Prostate gland (tissue), 2 donors: ENCODE measurements around the gene ZNF711. TPM values are rescaled to one million over a fixed set of nuclear protein-coding genes. Genes with fewer than 3 reads are reported as not detected.
A peak's percentile ranks its signal among the peaks of the same experiment; 100 is the strongest.

Experiments
- DNase-seq: peaks from one replicate; pipeline ENCODE4 v3.0.0-alpha.2; 2019; ENCODE audit warnings: low spot score
- H3K27ac ChIP-seq, 2 donors: fragments of 200-600 bp; sonication (generic); 2 replicates each; pipeline ENCODE4 v1.5.1; 2017 to 2019
- H3K27me3 ChIP-seq: fragments of 200-600 bp; sonication (generic); replicated peaks from 2 replicates; pipeline ENCODE4 v1.5.1; 2019; ENCODE audit not compliant: insufficient read depth
- H3K36me3 ChIP-seq, 2 donors: fragments of 200-600 bp; sonication (generic); 1 replicate in 1 of 2; 2 replicates in 1 of 2; pipeline versions ENCODE4 v1.5.1 to v1.8.1; 2017 to 2019
- H3K4me1 ChIP-seq: fragments of 200-600 bp; sonication (generic); replicated peaks from 2 replicates; pipeline ENCODE4 v1.5.1; 2019
- H3K4me3 ChIP-seq, 2 donors: fragments of 200-600 bp; sonication (generic); 2 replicates each; pipeline ENCODE4 v1.5.1; 2017 to 2019
- H3K9me3 ChIP-seq: fragments of 200-600 bp; sonication (generic); 2 replicates; pipeline ENCODE4 v1.5.1; 2017
- CTCF ChIP-seq, 4 experiments: fragments of 200-600 bp in 2 of 4; fragments of 450-650 bp in 2 of 4; sonication (generic) in 2 of 4; IDR thresholded peaks; 1 replicate in 3 of 4; 2 replicates in 1 of 4; pipeline ENCODE4 v1.5.1; 2016 to 2019; ENCODE audit warnings: antibody characterized with exemption in 4 of 4, mild to moderate bottlenecking in 2 of 4, moderate library complexity in 2 of 4
- POLR2A ChIP-seq: fragments of 450-650 bp; IDR thresholded peaks from one replicate; pipeline ENCODE4 v1.6.1; 2016; ENCODE audit warnings: antibody characterized with exemption, mild to moderate bottlenecking
- POLR2AphosphoS5 ChIP-seq: sonication (generic); formaldehyde crosslinking; IDR thresholded peaks from one replicate; pipeline ENCODE4 v1.6.1; 2017; ENCODE audit warnings: antibody characterized with exemption
- WGBS: methylation state at CpG from one replicate; pipeline ENCODE4 v1.1.5; 2018; 5-methylcytosine and 5-hydroxymethylcytosine counted together
- intact Hi-C: fragments of 100-400 bp; cut with DNase I; formaldehyde crosslinking; loops from one replicate; pipeline ENCODE4 v1.14.2; 2022
- total RNA-seq, 2 donors: library from RNA; depleted of rRNA; stranded (reverse); fragments of >200 nt; gene quantifications; one replicate each; pipeline ENCODE4 v1.1.0, GENCODE V29; 2016

The ZNF711 gene
- total RNA-seq: 10 to 100 TPM in 1 of 2 donors, 1 to 10 TPM in 1; 2.2 to 75.2 TPM

DNA sequence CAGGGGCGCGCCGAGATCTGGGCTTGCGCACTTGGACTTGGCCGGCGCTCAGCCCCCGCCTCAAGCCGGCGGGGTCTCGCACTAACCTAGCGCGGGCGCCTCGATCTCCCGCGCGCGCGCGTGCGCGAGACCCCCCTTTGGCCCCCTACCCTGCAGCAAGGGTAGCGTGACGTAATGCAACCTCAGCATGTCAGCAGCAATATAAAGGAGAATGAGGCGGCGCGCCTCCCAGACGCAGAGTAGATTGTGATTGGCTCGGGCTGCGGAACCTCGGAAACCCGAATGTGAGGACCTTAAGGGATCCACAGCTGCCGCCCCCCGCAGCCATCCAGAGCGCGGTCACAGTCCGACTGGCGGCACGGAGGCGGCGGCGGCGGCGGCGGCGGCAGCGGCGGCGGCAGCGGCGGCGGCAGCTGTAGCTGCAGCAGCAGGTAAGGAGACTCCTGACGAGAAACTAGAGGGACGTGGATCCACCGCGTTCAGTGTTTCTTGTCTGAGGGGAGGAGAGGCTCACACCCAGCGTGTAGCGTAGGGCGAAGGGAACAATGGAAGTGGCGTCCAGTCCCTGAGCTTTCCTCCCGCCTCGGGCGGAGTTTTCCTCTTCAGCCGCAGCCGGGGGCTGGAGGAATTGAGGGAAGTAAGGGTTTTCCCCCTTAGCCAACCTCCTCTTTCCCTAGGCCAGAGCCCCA lies at the start of gene ZNF711, which contains the start of gene SATL1:
Gene ZNF711 (plus strand): TSS at position 231 of the 689 bp plus-strand sequence. CDS start 3,582 bp downstream, outside the sequence.
Gene SATL1 (minus strand): TSS at position 19 of the 689 bp plus-strand sequence. CDS start 134,811 bp downstream, outside the sequence.
- Histone ChIP-seq H3K4me3 (peak within 1 kb of the TSS; percentile 41 to 44), H3K27ac (peak within 1 kb of the TSS; percentile 41 to 57), H3K27me3 (no peaks in the 10 kb centered on the region), H3K36me3 (no peaks in the 10 kb centered on the region), H3K9me3 (no peaks in the 10 kb centered on the region), H3K4me1 (no peaks in the 10 kb centered on the region)
- intact Hi-C loops: no loop called here
- peak; percentile 39 for DNase-seq
- TF ChIP-seq POLR2A (peak; percentile 12), POLR2AphosphoS5 (no peak)
- 1% methylated on average over 40 of the region's 65 CpGs for WGBS

- Histone ChIP-seq H3K27me3 (no peaks in the 10 kb centered on the region), H3K9me3 (no peaks in the 10 kb centered on the region), H3K4me3 (no peak overlapping the region), H3K4me1 (no peaks in the 10 kb centered on the region), H3K27ac (no peak overlapping the region), H3K36me3 (no peaks in the 10 kb centered on the region)
- intact Hi-C loops: no loop called here
- WGBS: 95% methylated on average over 1 of the region's 1 CpG
- no peak for TF ChIP-seq CTCF (IDR thresholded peaks at IDR 0.05)
- TF ChIP-seq POLR2A: no peak
- no peak for TF ChIP-seq POLR2AphosphoS5
- no peak for DNase-seq
These were observed 47.5 kb upstream of the ZNF711 start for GRCh38 chrX:85196319-85196718.

DNA sequence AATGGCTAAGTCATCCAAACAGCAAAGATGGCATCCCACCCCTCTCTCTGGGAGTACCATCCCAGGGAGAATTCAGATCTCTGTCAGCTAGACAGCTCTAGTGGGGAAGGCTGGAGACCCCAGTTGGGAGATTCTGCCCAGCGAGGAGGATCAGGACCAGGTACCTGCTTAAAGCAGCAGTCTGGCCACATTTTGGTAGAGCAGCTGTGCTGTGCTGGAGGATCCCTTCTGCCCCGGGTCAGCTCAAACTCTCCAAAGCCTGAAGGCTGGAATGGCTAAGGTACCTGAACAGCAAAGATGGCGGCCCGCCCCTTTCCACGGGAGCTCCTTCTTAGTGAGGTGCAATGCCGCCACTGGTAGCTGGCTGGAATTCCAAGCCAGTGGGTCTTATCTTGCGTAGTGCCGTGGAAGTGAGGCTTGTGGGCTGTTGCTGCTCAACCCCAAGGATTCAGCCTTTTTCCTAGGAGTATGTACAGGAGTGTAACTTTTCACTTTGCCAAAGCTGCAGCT lies 40.3 kb upstream of the ZNF711 start:
- intact Hi-C loops: no loop called here
- H3K9me3 ChIP-seq: no peaks in the 10 kb centered on the region
- H3K4me1 ChIP-seq: no peaks in the 10 kb centered on the region
- no CpG with 5 or more reads among the region's 8 CpGs for WGBS
- H3K36me3 ChIP-seq: no peaks in the 10 kb centered on the region
- DNase-seq: no peak
- no peaks in the 10 kb centered on the region for H3K27me3 ChIP-seq
- TF ChIP-seq POLR2AphosphoS5 (no peak), POLR2A (no peak), CTCF (IDR thresholded peaks at IDR 0.05) (no peak)
- H3K4me3 ChIP-seq: no peak overlapping the region
- no peak overlapping the region for H3K27ac ChIP-seq

GRCh38 chrX:85213792-85214530 lies 29.8 kb upstream of the ZNF711 start:
- 89% methylated on average over 3 of the region's 3 CpGs for WGBS
- Histone ChIP-seq H3K27me3 (no peaks in the 10 kb centered on the region), H3K9me3 (no peaks in the 10 kb centered on the region), H3K36me3 (no peaks in the 10 kb centered on the region), H3K4me3 (no peak overlapping the region), H3K4me1 (no peaks in the 10 kb centered on the region), H3K27ac (no peak overlapping the region)
- intact Hi-C loops: no loop called here
- no peak for TF ChIP-seq CTCF (IDR thresholded peaks at IDR 0.05)
- no peak for DNase-seq

GRCh38 chrX:85215946-85216345 lies 27.8 kb upstream of the ZNF711 start:
- intact Hi-C loops: no loop called here
- WGBS: 77% methylated on average over 1 of the region's 1 CpG

More at GRCh38 chrX:85215946-85216345, 27.8 kb upstream of the ZNF711 start:
- Histone ChIP-seq H3K9me3 (no peaks in the 10 kb centered on the region), H3K27me3 (no peaks in the 10 kb centered on the region), H3K4me3 (no peak overlapping the region), H3K27ac (no peak overlapping the region), H3K36me3 (no peaks in the 10 kb centered on the region), H3K4me1 (no peaks in the 10 kb centered on the region)
- TF ChIP-seq POLR2A (no peak), POLR2AphosphoS5 (no peak), CTCF (IDR thresholded peaks at IDR 0.05) (no peak)
- DNase-seq: no peak
